Glutamatergic neuron (in vitro differentiated cells): ENCODE measurements around the gene RAET1G. TPM values are rescaled to one million over a fixed set of nuclear protein-coding genes. Genes with fewer than 3 reads are reported as not detected.
"Not testable (repeated sequence)": the region's sequence is repeated elsewhere in the genome, so short reads cannot be mapped to it uniquely, and the experiment has no call there.

Experiments
- DNase-seq: peaks from one replicate; pipeline ENCODE4 v3.0.0; 2022
- H3K27ac Mint-ChIP-seq: one replicate; pipeline ENCODE4 v1.8.0; 2020; ENCODE audit warnings: mild to moderate bottlenecking, mixed read lengths, inconsistent platforms; ENCODE audit not compliant: unreplicated experiment
- H3K27me3 Mint-ChIP-seq: one replicate; pipeline ENCODE4 v1.8.0; 2020; ENCODE audit warnings: mild to moderate bottlenecking, moderate library complexity, mixed read lengths, inconsistent platforms; ENCODE audit not compliant: unreplicated experiment
- H3K36me3 Mint-ChIP-seq: one replicate; pipeline ENCODE4 v1.8.0; 2020; ENCODE audit warnings: mild to moderate bottlenecking, mixed read lengths, inconsistent platforms; ENCODE audit not compliant: unreplicated experiment
- H3K4me1 Mint-ChIP-seq: one replicate; pipeline ENCODE4 v1.8.0; 2020; ENCODE audit warnings: mild to moderate bottlenecking, low read depth, mixed read lengths, inconsistent platforms; ENCODE audit not compliant: unreplicated experiment
- H3K4me3 Mint-ChIP-seq: one replicate; pipeline ENCODE4 v1.8.0; 2020; ENCODE audit warnings: mild to moderate bottlenecking, mixed read lengths, inconsistent platforms; ENCODE audit not compliant: unreplicated experiment
- H3K9me3 Mint-ChIP-seq: one replicate; pipeline ENCODE4 v1.8.0; 2020; ENCODE audit warnings: mild to moderate bottlenecking, moderate library complexity, mixed read lengths, inconsistent platforms; ENCODE audit not compliant: unreplicated experiment
- CTCF ChIP-seq: fragments of 200-600 bp; sonication (generic); IDR thresholded peaks from one replicate; pipeline ENCODE4 v1.5.0; 2021; ENCODE audit not compliant: partially characterized antibody, unreplicated experiment
- total RNA-seq: library from RNA; stranded (reverse); fragmentation: NEBNext Ultra II Directional; extraction: Animal tissue kit (Norgen Biotek cat#: 25700); gene quantifications from one replicate; pipeline ENCODE4 v1.2.1, GENCODE V29; 2021; ENCODE audit not compliant: unreplicated experiment

RAET1G gene
- total RNA-seq, 1 donor from 2014 or later = not detected

- H3K36me3 Mint-ChIP-seq = no peaks in the 10 kb centered on the region
- no peak overlapping the region for H3K4me3 Mint-ChIP-seq
- peaks cover 2% of the 10 kb centered on the region for H3K9me3 Mint-ChIP-seq
- peak; percentile 87 for TF ChIP-seq CTCF
- peaks cover 3% of the 10 kb centered on the region for H3K4me1 Mint-ChIP-seq
- peaks cover 31% of the 10 kb centered on the region for H3K27me3 Mint-ChIP-seq
- peak; percentile 63 for DNase-seq
- no peak overlapping the region for H3K27ac Mint-ChIP-seq
Measured at GRCh38 chr6:149934249-149935156, 11.6 kb upstream of the RAET1G start.

GRCh38 chr6:149933461-149933860, 10.5 kb upstream of the RAET1G start:
- Mint-ChIP-seq H3K27me3 (peaks cover 25% of the 10 kb centered on the region), H3K27ac (no peak overlapping the region), H3K9me3 (peaks cover 6% of the 10 kb centered on the region), H3K4me1 (no peaks in the 10 kb centered on the region), H3K36me3 (no peaks in the 10 kb centered on the region), H3K4me3 (peak overlapping the region; percentile 41)
- no peak for DNase-seq
- no peak for TF ChIP-seq CTCF

GRCh38 chr6:149933036-149933435, 10.1 kb upstream of the RAET1G start:
- Mint-ChIP-seq H3K4me3 (peak overlapping the region; percentile 41), H3K27ac (no peak overlapping the region), H3K4me1 (no peaks in the 10 kb centered on the region), H3K9me3 (peaks cover 6% of the 10 kb centered on the region), H3K27me3 (peaks cover 25% of the 10 kb centered on the region), H3K36me3 (no peaks in the 10 kb centered on the region)
- DNase-seq = no peak
- TF ChIP-seq CTCF = no peak

GRCh38 chr6:149931501-149931900, 8.6 kb upstream of the RAET1G start:
- peaks cover 16% of the 10 kb centered on the region for H3K27me3 Mint-ChIP-seq
- no peak overlapping the region for H3K27ac Mint-ChIP-seq
- no peak overlapping the region for H3K4me3 Mint-ChIP-seq
- H3K4me1 Mint-ChIP-seq = no peaks in the 10 kb centered on the region
- no peak for DNase-seq
- H3K9me3 Mint-ChIP-seq = peaks cover 6% of the 10 kb centered on the region
- no peak for TF ChIP-seq CTCF
- H3K36me3 Mint-ChIP-seq = no peaks in the 10 kb centered on the region

- H3K4me3 Mint-ChIP-seq = no peak overlapping the region
- no peak for DNase-seq
- peak; percentile 54 for TF ChIP-seq CTCF
- H3K27me3 Mint-ChIP-seq = peaks cover 22% of the 10 kb centered on the region
- no peak overlapping the region for H3K27ac Mint-ChIP-seq
- no peaks in the 10 kb centered on the region for H3K4me1 Mint-ChIP-seq
- peaks cover 6% of the 10 kb centered on the region for H3K9me3 Mint-ChIP-seq
- H3K36me3 Mint-ChIP-seq = no peaks in the 10 kb centered on the region
Measured at GRCh38 chr6:149929422-149929821, 6.5 kb upstream of the RAET1G start.

GRCh38 chr6:149927025-149927424, 4.1 kb upstream of the RAET1G start:
- H3K4me3 Mint-ChIP-seq, DNase-seq, H3K27ac Mint-ChIP-seq, H3K36me3 Mint-ChIP-seq, H3K9me3 Mint-ChIP-seq, H3K4me1 Mint-ChIP-seq: not testable (repeated sequence)
- H3K27me3 Mint-ChIP-seq = peaks cover 36% of the 10 kb centered on the region
